Measurements from ENCODE around the gene CNIH3. TPM values are rescaled to one million over a fixed set of nuclear protein-coding genes. Genes with fewer than 3 reads are reported as not detected.

CNIH3 gene
- total and polyA plus RNA-seq, 2 donors (not counting 1 experiment from before 2014, with no cell fraction given) = 0.72 to 1.8 TPM

GRCh38 chr1:224668984-224669383 is 52.9 kb downstream of the CNIH3 start:
- Histone ChIP-seq H3K9ac (ENCODE audit: low read length) (no peak overlapping the region), H3K27me3 (replicated peaks in 1 of 4; ENCODE audit: control extremely low read depth in 1 of 4, control insufficient read depth in 3 of 4, insufficient read depth in 4 of 4, low read length in 3 of 4) (no peaks in the 10 kb centered on the region), H3K36me3 (replicated peaks in 1 of 2; ENCODE audit: control extremely low read depth in 1 of 2, control insufficient read depth in 1 of 2, extremely low read depth in 1 of 2, insufficient read depth in 2 of 2, low read length in 1 of 2) (no peaks in the 10 kb centered on the region), H3K79me2 (ENCODE audit: control insufficient read depth, insufficient read depth, low read length) (no peaks in the 10 kb centered on the region), H2AFZ (ENCODE audit: insufficient read depth, low read depth, low read length, poor library complexity, severe bottlenecking) (no peak overlapping the region), H3K9me3 (ENCODE audit: control extremely low read depth in 1 of 3, control insufficient read depth in 2 of 3, insufficient read depth in 1 of 3, low read length in 2 of 3) (no peaks in the 10 kb centered on the region), H4K20me1 (ENCODE audit: control insufficient read depth, insufficient read depth, low read length, poor library complexity, severe bottlenecking) (no peaks in the 10 kb centered on the region), H3K4me1 (ENCODE audit: control insufficient read depth in 2 of 2, insufficient read depth in 2 of 2, low read length in 2 of 2) (no peaks in the 10 kb centered on the region), H3K4me3 (ENCODE audit: control extremely low read depth in 1 of 5, extremely low read depth in 1 of 5, insufficient read depth in 1 of 5, low read depth in 2 of 5, low read length in 4 of 5) (no peak overlapping the region), H3K27ac (ENCODE audit: low read length in 2 of 2) (no peak overlapping the region), H3K4me2 (replicated peaks; ENCODE audit: low read depth, low read length, poor library complexity, severe bottlenecking) (no peak overlapping the region)
- ChIA-PET POLR2A (no interaction called here), CTCF (interaction anchor here (1.2 kb wide), 1 partner anchor 25 kb away, joined by 3 read pairs; no protein-coding TSS in a partner anchor)
- intact Hi-C loops (cut with micrococcal nuclease) = no loop called here
- Mint-ChIP-seq H3K27ac (no peak overlapping the region), H3K27me3 (peaks cover 7% of the 10 kb centered on the region), H3K9me3 (ENCODE audit: insufficient read depth) (no peaks in the 10 kb centered on the region), H3K4me3 (no peak overlapping the region), H3K4me1 (no peaks in the 10 kb centered on the region)
- TF ChIP-seq EZH2 (IDR thresholded peaks at IDR 0.05; ENCODE audit: borderline replicate concordance, insufficient read depth, low read depth, low read length, poor library complexity, severe bottlenecking) (no peak), CTCF (IDR thresholded peaks at IDR 0.05) (no peak)
- ATAC-seq (ENCODE audit: low read depth) (no peak), DNase-seq (no peak)
- WGBS (ENCODE audit: insufficient coverage) = 78% methylated on average over 3 of the region's 3 CpGs

- CTCF ChIA-PET = interaction anchor here (1.2 kb wide), 1 partner anchor 25 kb away, joined by 3 read pairs; no protein-coding TSS in a partner anchor
- DNase-seq (no peak), ATAC-seq (ENCODE audit: low read depth) (no peak)
- H3K27me3 ChIP-seq (replicated peaks in 1 of 4; ENCODE audit: control extremely low read depth in 1 of 4, control insufficient read depth in 3 of 4, insufficient read depth in 4 of 4, low read length in 3 of 4) = no peaks in the 10 kb centered on the region
- H3K27ac ChIP-seq (ENCODE audit: low read length in 2 of 2) = no peak overlapping the region
- no peak for TF ChIP-seq EZH2 (IDR thresholded peaks at IDR 0.05; ENCODE audit: borderline replicate concordance, insufficient read depth, low read depth, low read length, poor library complexity, severe bottlenecking)
- TF ChIP-seq CTCF (IDR thresholded peaks at IDR 0.05) = no peak
- no peak overlapping the region for H2AFZ ChIP-seq (ENCODE audit: insufficient read depth, low read depth, low read length, poor library complexity, severe bottlenecking)
- no peak overlapping the region for H3K9ac ChIP-seq (ENCODE audit: low read length)
- H3K9me3 ChIP-seq (ENCODE audit: control extremely low read depth in 1 of 3, control insufficient read depth in 2 of 3, insufficient read depth in 1 of 3, low read length in 2 of 3) = no peaks in the 10 kb centered on the region
- H3K27me3 Mint-ChIP-seq = peaks cover 7% of the 10 kb centered on the region
- H3K4me3 ChIP-seq (ENCODE audit: control extremely low read depth in 1 of 5, extremely low read depth in 1 of 5, insufficient read depth in 1 of 5, low read depth in 2 of 5, low read length in 4 of 5) = no peak overlapping the region
- intact Hi-C loops (cut with micrococcal nuclease) = no loop called here
- no peaks in the 10 kb centered on the region for H3K36me3 ChIP-seq (replicated peaks in 1 of 2; ENCODE audit: control extremely low read depth in 1 of 2, control insufficient read depth in 1 of 2, extremely low read depth in 1 of 2, insufficient read depth in 2 of 2, low read length in 1 of 2)
- WGBS (ENCODE audit: insufficient coverage) = no CpG with 5 or more reads among the region's 3 CpGs
- no peaks in the 10 kb centered on the region for H4K20me1 ChIP-seq (ENCODE audit: control insufficient read depth, insufficient read depth, low read length, poor library complexity, severe bottlenecking)
- POLR2A ChIA-PET = no interaction called here
- H3K4me1 ChIP-seq (ENCODE audit: control insufficient read depth in 2 of 2, insufficient read depth in 2 of 2, low read length in 2 of 2) = no peaks in the 10 kb centered on the region
- H3K4me1 Mint-ChIP-seq = no peaks in the 10 kb centered on the region
- no peaks in the 10 kb centered on the region for H3K79me2 ChIP-seq (ENCODE audit: control insufficient read depth, insufficient read depth, low read length)
- no peak overlapping the region for H3K4me2 ChIP-seq (replicated peaks; ENCODE audit: low read depth, low read length, poor library complexity, severe bottlenecking)
- no peak overlapping the region for H3K27ac Mint-ChIP-seq
- H3K4me3 Mint-ChIP-seq = no peak overlapping the region
- H3K9me3 Mint-ChIP-seq (ENCODE audit: insufficient read depth) = no peaks in the 10 kb centered on the region
Observed at GRCh38 chr1:224669403-224669802, 53.3 kb downstream of the CNIH3 start.

Measured in B cell (primary cell).